Ishikawa (cell line): ENCODE measurements around the gene RALA.

ENCODE experiments used
- RAD21 ChIP-seq: IDR thresholded peaks from 2 replicates; pipeline ENCODE4 v1.6.1; 2012; ENCODE audit warnings: low read depth
- TAF1 ChIP-seq: IDR thresholded peaks from 2 replicates; pipeline ENCODE4 v1.6.1; 2012; ENCODE audit warnings: low read depth, mild to moderate bottlenecking

GRCh38 chr7:39727231-39728012 is 104.0 kb downstream of the RALA start:
- TF ChIP-seq RAD21 (no peak), TAF1 (no peak)
